HepG2 (cell line): ENCODE data around the gene DPEP3. TPM values are rescaled to one million over a fixed set of nuclear protein-coding genes. Genes with fewer than 3 reads are reported as not detected.

Source experiments
- ATF4 ChIP-seq, 2 experiments: fragments of 450-650 bp in 1 of 2; sonication (generic) in 1 of 2; formaldehyde crosslinking; IDR thresholded peaks; 2 replicates each; pipeline versions ENCODE4 v1.5.0 to v1.8.0; 2020 to 2022; ENCODE audit warnings: mild to moderate bottlenecking in 1 of 2, missing genetic modification reagents in 1 of 2
- ATF6 ChIP-seq: sonication (generic); formaldehyde crosslinking; conservative IDR thresholded peaks from 2 replicates; pipeline ENCODE4 v1.4.0; 2020; ENCODE audit warnings: missing genetic modification reagents
- BRD4 ChIP-seq: sonication (generic); formaldehyde crosslinking; IDR thresholded peaks from 2 replicates; pipeline ENCODE4 v1.4.0; 2020; ENCODE audit warnings: missing genetic modification reagents
- CERS6 ChIP-seq: sonication (generic); formaldehyde crosslinking; IDR thresholded peaks from 2 replicates; pipeline ENCODE4 v1.5.0; 2020; ENCODE audit warnings: missing genetic modification reagents
- E2F1 ChIP-seq: sonication (generic); formaldehyde crosslinking; IDR thresholded peaks from 2 replicates; pipeline ENCODE4 v1.5.0; 2020; ENCODE audit warnings: missing genetic modification reagents
- IRX3 ChIP-seq: sonication (generic); formaldehyde crosslinking; IDR thresholded peaks from 2 replicates; pipeline ENCODE4 v1.8.1; 2023; ENCODE audit warnings: mild to moderate bottlenecking, low read depth, missing genetic modification reagents, borderline replicate concordance
- PCBP1 ChIP-seq: fragments of 200-400 bp; formaldehyde crosslinking; IDR thresholded peaks from 2 replicates; pipeline ENCODE4 v1.6.1; 2017; ENCODE audit warnings: mild to moderate bottlenecking, low read depth, low read length, borderline replicate concordance
- POGK ChIP-seq: sonication (generic); formaldehyde crosslinking; conservative IDR thresholded peaks from 2 replicates; pipeline ENCODE4 v1.8.0; 2022; ENCODE audit warnings: mild to moderate bottlenecking, moderate library complexity, missing genetic modification reagents
- POLR2G ChIP-seq: fragments of 200-400 bp; formaldehyde crosslinking; IDR thresholded peaks from 2 replicates; pipeline ENCODE4 v1.6.1; 2018; ENCODE audit warnings: mild to moderate bottlenecking, low read depth, low read length, moderate library complexity
- SP5 ChIP-seq: IDR thresholded peaks from 2 replicates; pipeline ENCODE4 v1.6.1; 2016; ENCODE audit warnings: low read depth, borderline replicate concordance
- SPEN ChIP-seq: sonication (generic); formaldehyde crosslinking; IDR thresholded peaks from 2 replicates; pipeline ENCODE4 v1.5.1; 2020; ENCODE audit warnings: low read depth, mild to moderate bottlenecking, missing genetic modification reagents
- ZNF10 ChIP-seq: sonication (generic); formaldehyde crosslinking; IDR thresholded peaks from 2 replicates; pipeline ENCODE4 v1.4.0; 2020; ENCODE audit warnings: mild to moderate bottlenecking, low read depth, missing genetic modification reagents, borderline replicate concordance
- ZNF124 ChIP-seq: sonication (generic); formaldehyde crosslinking; IDR thresholded peaks from 2 replicates; pipeline ENCODE4 v1.4.0; 2020; ENCODE audit warnings: missing genetic modification reagents
- ZNF337 ChIP-seq: sonication (generic); formaldehyde crosslinking; IDR thresholded peaks from 2 replicates; pipeline ENCODE4 v1.5.1; 2020; ENCODE audit warnings: missing genetic modification reagents, low read depth, mild to moderate bottlenecking, borderline replicate concordance
- ZNF362 ChIP-seq: sonication (generic); formaldehyde crosslinking; IDR thresholded peaks from 2 replicates; pipeline ENCODE4 v1.4.0; 2020; ENCODE audit warnings: missing genetic modification reagents, mild to moderate bottlenecking, borderline replicate concordance
- ZNF546 ChIP-seq: sonication (generic); formaldehyde crosslinking; conservative IDR thresholded peaks from 2 replicates; pipeline ENCODE4 v1.8.1; 2023; ENCODE audit warnings: mild to moderate bottlenecking, missing genetic modification reagents
- ZNF678 ChIP-seq: sonication (generic); formaldehyde crosslinking; IDR thresholded peaks from 2 replicates; pipeline ENCODE4 v1.4.0; 2020; ENCODE audit warnings: mild to moderate bottlenecking, missing genetic modification reagents
- ZNF878 ChIP-seq: sonication (generic); formaldehyde crosslinking; IDR thresholded peaks from 2 replicates; pipeline ENCODE4 v1.8.1; 2023; ENCODE audit warnings: mild to moderate bottlenecking, missing genetic modification reagents, moderate library complexity
- ZSCAN9 ChIP-seq: IDR thresholded peaks from 2 replicates; pipeline ENCODE4 v1.6.1; 2016; ENCODE audit warnings: borderline replicate concordance
- polyA plus RNA-seq, 8 experiments: library from polyadenylated mRNA; depleted of rRNA in 3 of 8; stranded (reverse) in 7 of 8; unstranded in 1 of 8; fragments of >200 nt; fragmentation: Illumina TruSeq in 4 of 8; extraction: Trizol in 4 of 8; gene quantifications; 2 replicates each; pipeline versions ENCODE4 v1.2.1 to v1.2.3, GENCODE V29; 2011 to 2016; ENCODE audit warnings: low read depth in 4 of 8, missing spikeins in 1 of 8, mixed read lengths in 1 of 8; ENCODE audit not compliant: insufficient read depth in 1 of 8
- total RNA-seq, 5 experiments: library from RNA; depleted of rRNA; stranded (reverse); fragments of >200 nt; fragmentation: Illumina TruSeq; extraction: Trizol; gene quantifications; 2 replicates each; pipeline ENCODE4 v1.2.3, GENCODE V29; 2016; ENCODE audit warnings: low read depth in 1 of 5

DPEP3 gene
- total and polyA plus RNA-seq, 2 of the 13 experiments (the other 11 are each of a cell fraction or from before 2014, with no cell fraction given) = not detected

GRCh38 chr16:68022728-68023537 lies 42.6 kb upstream of the DPEP3 start, which contains the start of the genes DDX28 and DUS2 (continued):
- TF ChIP-seq CERS6 (CRISPR knock-in tag) (peak; percentile 9; the same call in 1 of the 2 replicates), BRD4 (peak; percentile 98), SPEN (CRISPR knock-in tag) (peak; percentile 99), ZNF10 (CRISPR knock-in tag) (no peak), ATF6 (no peak), ZNF124 (CRISPR knock-in tag) (peak; percentile 94), ZNF337 (CRISPR knock-in tag) (no peak), ZSCAN9 (CRISPR knock-in tag) (peak; percentile 94; the same call in 1 of the 2 replicates), IRX3 (CRISPR knock-in tag) (peak; percentile 86; the same call in 1 of the 2 replicates), ZNF546 (CRISPR knock-in tag) (peak; percentile 94), SP5 (CRISPR knock-in tag) (no peak), PCBP1 (peak; percentile 92), POGK (peak; percentile 80; the same call in 1 of the 2 replicates), POLR2G (peak; percentile 98), ZNF678 (CRISPR knock-in tag) (peak; percentile 67; the same call in 1 of the 2 replicates), E2F1 (CRISPR knock-in tag) (peak; percentile 83; the same call in 1 of the 2 replicates), ATF4 (CRISPR knock-in tag; IDR thresholded peaks at IDR 0.05) (0 out of 4 replicates have a peak, but pooled peaks of 1 of the 2 experiments have one; percentile 27), ZNF878 (CRISPR knock-in tag) (no peak; the same call in 1 of the 2 replicates), ZNF362 (CRISPR knock-in tag) (peak; percentile 72; the same call in 1 of the 2 replicates)
